T-helper 1 cell (primary cell): ENCODE measurements around the gene IFNL4.
"Not testable (repeated sequence)": the region's sequence is repeated elsewhere in the genome, so short reads cannot be mapped to it uniquely, and the experiment has no call there.

ENCODE experiments used
- DNase-seq, 5 donors: peaks; one replicate each; pipeline ENCODE4 v3.0.0-alpha.2; 2012 to 2020

The IFNL4 gene

GRCh38 chr19:39219108-39219507 lies 29.5 kb downstream of the IFNL4 start:
- DNase-seq = not testable (repeated sequence)

- no peak for DNase-seq
These were observed 30.2 kb downstream of the IFNL4 start for GRCh38 chr19:39218230-39219007.

- DNase-seq = no peak
These were observed 31.6 kb downstream of the IFNL4 start for GRCh38 chr19:39217094-39217493.

- not testable (repeated sequence) for DNase-seq
These were observed 33.3 kb downstream of the IFNL4 start for GRCh38 chr19:39215323-39215722.

GRCh38 chr19:39212375-39212742 lies 36.3 kb downstream of the IFNL4 start:
- peak in 4 of 5 donors; percentile 32 to 55 (median 42) for DNase-seq

GRCh38 chr19:39211731-39212374 lies 36.8 kb downstream of the IFNL4 start:
- no peak for DNase-seq

DNA sequence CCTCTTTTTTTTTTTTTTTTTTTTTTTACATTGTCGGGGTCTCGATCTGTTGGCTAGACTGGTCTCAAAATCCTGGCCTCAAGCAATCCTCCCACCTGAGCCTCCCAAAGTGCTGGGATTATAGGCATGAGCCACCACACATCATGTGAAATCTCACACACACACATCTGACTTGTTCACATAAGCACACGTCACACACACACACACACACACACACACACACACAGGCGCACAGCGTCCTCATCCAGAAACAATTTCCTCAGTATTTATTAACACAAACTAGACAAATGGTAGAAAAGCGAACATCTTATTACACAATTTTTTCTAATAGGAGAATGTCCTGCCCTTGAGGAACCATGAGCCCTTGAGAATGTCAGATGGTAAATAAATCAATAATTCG lies 39.5 kb downstream of the IFNL4 start:
- DNase-seq = no peak

DNA sequence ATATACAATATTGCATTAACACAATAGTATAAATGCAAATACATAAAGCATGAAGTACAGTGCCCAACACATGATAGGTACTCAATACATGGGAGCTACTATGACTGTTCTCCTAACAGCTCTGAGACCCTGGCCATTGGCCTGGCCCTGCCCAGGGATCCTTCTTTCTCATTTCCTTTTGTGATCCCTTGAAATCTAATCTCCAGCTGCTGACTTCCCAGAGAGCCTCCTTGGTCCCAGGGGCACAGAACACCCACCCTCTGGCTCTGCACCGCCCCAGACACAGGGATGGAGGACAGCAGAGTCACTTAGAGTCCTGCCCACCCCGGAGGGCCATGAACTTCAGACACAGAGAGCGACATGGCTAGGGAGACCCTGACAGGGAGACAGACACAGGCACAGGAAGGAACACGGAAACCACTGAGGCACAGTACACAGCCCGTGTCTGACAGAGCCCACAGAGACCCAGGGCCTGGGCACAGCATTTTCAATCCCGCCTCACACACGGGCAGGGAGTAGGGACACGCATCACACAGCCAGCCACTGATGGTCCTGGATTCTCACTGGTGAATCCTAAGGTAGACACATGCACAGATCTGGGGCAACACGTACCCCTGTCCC lies 40.4 kb downstream of the IFNL4 start:
- DNase-seq = no peak

- no peak for DNase-seq
These were observed 41.3 kb downstream of the IFNL4 start for GRCh38 chr19:39207293-39207836.

DNA sequence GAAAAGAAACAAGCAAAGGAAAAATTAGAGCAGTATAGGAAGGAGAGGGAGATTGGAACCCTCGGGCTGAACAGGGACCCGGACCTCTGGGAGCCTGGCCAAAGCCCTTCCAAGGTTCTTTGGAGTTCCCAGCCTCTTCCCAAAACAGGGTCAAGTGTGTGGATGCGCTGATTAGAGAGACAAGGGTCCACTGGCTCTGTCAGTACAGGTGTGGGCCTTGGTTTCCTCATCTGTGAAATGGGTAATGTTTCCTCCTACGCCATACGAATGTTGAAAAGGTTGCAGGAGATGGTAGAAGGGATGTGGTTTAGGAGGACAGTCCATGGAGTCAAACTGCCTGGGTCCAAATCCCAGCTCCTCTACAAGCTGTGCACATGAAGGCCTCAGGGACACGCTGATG lies 42.5 kb downstream of the IFNL4 start:
- DNase-seq = no peak

GRCh38 chr19:39205449-39205764 lies 43.2 kb downstream of the IFNL4 start:
- no peak for DNase-seq

DNA sequence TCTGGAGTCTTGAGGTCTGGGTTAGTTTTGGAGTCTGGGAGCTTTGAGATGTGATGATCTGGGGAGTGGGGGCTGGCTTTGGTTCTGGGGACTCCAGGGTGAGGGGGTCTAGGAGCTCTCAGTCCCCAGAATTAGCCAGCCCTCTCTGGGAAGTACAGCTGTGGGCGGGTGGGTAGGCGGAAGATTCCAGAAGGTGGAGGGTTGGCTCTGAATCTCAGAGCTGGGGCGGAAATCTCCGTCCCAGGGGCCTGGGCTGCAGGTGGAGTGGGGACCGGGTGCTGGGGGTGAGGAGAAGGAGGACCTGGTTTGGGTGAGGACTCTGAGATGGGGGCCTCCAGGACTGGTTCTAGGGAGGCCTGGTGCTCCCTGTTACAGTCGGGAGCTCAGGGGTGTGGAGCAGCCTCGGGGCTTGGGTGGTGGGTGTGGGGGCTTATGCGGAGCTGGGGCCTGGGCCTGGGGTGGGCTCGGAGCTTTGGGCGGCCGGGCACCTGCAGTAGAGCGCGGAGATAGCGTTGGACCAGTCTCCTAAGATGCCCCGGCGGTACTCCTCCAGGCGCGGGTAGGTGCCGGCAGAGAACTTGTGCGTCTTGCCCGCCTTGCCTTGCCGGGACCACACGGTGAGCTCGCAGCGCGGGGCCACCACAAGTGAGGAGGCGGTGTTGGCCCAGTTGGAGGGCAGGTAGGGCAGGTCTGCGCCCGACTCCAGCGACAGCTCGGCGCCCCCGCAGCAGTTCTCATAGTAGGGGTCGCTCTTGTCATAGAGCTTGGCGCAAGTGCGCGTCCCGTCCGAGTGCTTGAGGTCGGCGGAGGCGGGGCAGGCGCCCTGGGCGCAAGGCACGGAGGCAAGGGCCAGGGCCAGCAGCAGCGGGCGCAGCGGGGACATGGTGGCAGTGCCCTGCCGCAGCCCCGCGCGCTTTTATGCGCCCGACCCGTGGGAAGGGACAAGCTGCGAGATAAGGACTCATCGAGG lies 45.0 kb downstream of the IFNL4 start, which contains the start of gene SYCN:
SYCN (minus strand) TSS at position 892 of the 970 bp plus-strand sequence; CDS start at position 883, 9 bp downstream.
- no peak for DNase-seq

DNA sequence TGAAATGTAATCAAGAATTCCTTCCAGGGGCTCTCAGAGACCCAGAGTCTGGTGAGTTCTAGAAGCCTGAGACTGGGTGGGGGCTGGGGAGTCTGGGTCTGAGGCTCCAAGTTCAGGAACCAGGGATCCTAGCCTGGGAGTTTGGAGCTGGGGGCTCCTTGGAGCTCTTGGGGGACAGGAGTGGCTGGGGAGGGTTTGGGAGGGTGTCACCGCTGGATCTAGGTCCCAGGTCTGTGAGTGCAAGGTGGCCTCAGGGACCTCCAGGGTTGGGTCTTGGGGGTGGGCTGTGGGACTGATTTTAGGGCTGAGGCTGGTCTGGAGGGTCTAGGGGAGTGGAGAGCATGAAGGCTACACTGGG lies 45.7 kb downstream of the IFNL4 start:
- no peak for DNase-seq

DNA sequence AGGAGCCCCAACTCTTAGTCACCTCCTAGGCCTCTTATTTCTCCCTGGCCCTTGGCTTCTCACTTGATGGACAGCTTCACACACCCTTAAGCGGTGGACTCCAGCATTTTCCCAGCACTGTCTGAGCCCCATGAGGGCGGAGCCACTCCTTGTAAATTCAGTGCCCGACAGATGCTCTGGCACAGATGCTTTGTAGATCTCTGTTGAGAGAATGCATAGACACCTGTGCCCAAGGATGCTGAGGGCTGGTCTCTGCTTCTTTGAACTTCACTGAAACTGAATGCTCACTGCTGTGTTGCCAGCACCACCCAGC lies 47.9 kb downstream of the IFNL4 start:
- DNase-seq = no peak

DNA sequence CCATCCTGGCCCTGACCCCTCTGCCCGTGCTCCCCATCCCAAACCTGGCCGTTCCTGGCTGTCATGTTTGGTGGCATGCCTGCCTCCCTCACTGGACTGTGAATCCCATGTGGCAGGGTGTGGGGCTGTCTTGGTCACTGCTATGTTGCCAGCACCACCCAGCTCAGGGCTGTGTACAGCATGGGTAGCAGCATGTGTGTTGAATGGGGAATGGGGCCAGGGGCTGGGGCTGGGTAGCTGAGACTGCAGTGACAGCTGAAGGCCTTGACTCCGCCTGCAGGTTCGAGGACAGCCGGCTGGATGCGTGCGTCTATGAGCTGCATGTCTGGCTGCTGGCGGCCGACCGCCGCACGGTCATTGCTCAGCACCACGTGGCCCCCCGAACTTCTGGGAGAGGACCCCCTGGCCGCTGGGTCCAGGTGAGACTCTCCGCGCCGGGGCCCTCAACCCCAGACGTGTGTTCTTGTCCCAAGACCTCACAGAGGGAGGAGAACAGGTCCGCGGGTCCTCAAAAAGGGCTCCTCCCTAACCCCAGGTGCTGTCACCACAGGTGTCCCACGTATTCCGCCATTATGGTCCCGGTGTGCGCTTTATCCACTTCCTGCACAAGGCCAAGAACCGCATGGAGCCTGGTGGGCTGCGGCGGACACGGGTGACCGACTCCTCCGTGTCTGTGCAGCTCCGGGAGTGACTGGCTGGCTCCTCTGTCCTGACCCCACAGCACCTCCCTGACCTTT lies 48.4 kb downstream of the IFNL4 start:
- no peak for DNase-seq

DNA sequence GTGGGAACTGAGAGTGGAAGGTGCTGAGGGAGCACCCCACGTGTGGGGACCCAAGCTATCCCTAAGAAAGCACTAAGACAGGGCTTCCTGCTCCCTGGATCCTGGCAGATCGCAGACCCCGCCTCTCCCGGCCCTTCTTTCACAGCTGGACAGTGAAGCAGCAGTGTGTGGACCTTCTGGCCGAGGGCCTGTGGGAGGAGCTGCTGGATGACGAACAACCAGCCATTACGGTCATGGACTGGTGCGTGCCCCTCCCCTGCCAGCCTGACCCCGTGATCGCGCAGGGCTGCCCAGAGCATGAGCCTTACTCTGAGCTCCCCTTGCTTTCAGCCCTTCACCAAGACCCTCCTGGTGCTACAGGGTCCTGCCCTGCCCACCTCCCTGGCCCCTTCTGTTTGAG lies 49.6 kb downstream of the IFNL4 start:
- no peak for DNase-seq

DNA sequence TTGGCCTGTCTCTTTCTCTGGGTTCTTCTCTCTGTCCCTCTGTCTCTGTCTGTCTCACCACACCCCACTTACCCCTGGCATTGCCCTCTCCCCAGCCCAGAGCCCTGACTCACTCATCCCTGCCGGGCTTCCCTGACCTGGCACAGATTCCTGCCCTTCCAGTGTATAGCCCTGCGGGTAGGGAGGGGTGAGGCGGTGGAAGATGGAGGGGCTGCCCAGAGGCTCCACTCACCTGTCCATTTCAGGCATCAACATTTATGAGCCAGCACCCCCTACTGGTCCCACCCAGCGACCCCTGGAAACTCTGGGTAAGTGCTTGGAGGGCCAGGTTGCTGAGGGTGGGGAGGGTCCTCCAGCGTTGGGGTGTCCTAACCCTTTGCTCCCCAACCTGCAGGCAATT lies 50.8 kb downstream of the IFNL4 start:
- no peak for DNase-seq

DNA sequence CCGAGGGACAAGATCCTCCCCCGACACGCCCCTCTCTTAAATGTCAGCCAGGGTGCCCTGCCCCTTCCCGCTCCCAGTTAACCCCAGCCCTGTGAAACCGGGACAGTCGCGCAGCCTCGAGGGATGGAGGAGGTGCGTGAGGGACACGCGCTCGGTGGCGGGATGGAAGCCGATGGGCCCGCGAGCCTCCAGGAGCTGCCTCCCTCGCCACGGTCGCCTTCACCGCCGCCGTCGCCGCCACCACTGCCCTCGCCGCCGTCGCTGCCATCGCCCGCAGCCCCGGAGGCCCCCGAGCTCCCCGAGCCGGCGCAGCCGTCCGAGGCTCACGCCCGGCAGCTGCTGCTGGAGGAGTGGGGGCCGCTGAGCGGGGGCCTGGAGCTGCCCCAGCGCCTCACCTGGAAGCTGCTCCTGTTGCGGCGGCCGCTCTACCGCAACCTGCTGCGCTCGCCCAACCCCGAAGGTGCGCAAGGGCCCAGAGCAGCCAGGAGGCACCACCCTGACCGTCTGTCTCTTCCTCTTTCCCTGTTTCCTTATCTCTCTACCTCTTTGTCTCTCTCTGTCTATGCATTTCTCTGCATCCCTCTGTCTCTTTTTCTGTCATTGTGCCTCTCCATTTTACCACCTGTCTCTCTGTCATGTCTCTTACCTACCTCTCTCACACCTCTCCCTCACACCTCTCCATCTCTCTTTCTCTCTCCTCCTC lies 51.6 kb downstream of the IFNL4 start, which contains the start of gene NCCRP1:
NCCRP1 (plus strand) TSS at position 105 of the 703 bp plus-strand sequence; CDS start at position 124, 19 bp downstream.
- DNase-seq = no peak

DNA sequence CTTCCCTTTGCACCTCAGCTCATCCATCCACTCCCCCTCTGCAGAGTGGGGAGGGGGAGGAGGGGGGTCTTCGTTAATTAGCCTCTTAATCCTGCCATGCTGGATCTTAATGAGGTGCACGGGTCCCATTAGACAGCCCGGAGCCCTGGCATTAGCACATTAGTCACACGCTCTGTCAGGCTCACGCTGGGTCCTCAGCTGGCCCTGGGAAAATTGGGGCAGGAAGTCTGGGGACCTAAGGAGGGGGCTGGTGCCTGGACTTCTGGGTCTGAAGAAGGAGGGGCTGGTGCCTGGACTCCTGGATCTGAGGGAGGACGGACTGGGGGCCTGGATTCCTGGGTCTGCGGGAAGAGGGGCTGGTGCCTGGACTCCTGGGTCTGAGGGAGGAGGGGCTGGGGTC lies 52.3 kb downstream of the IFNL4 start:
- DNase-seq = no peak
